Measurements from ENCODE around the gene KCNK3.
"Not testable (repeated sequence)": the region's sequence is repeated elsewhere in the genome, so short reads cannot be mapped to it uniquely, and the experiment has no call there.

KCNK3 gene

DNA sequence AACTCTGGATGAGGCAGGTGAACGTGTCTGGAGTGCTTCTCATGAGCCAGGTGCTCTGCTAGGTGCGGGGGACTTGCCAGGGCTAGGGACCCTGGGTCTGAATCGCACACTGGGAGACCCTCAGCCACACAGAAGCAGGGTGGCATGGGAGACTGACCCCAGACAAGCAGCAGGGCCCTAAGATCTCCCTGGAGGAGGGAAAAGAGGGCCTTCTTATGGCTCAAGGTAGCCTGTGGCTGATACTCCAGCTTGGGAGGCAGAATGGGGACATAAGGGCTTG, 38.5 kb upstream of the KCNK3 start:
- Mint-ChIP-seq H3K36me3 (ENCODE audit: low read depth) (no peaks in the 10 kb centered on the region), H3K27me3 (peaks cover 27% of the 10 kb centered on the region), H3K27ac (no peak overlapping the region), H3K4me3 (no peak overlapping the region), H3K9me3 (peaks cover 2% of the 10 kb centered on the region), H3K4me1 (ENCODE audit: low read depth) (no peaks in the 10 kb centered on the region)
- no peak for DNase-seq

DNA sequence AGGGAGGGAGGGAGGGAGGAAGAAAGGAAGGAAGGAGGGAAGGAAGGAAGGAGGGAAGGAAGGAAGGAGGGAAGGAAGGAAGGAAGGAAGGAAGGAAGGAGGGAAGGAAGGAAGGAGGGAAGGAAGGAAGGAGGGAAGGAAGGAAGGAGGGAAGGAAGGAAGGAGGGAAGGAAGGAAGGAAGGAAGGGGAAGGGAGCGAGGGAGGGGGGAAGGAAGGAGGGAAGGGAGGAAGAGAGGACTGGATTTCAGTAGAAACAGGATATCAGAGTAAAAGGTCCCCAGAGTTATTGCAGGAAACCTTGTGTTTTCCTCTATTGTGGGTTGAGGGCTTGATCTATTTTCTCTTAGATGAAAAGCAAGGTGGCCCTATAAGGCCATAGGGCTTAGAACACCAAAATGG, 37.4 kb upstream of the KCNK3 start:
- H3K36me3 Mint-ChIP-seq (ENCODE audit: low read depth); H3K4me3 Mint-ChIP-seq; H3K4me1 Mint-ChIP-seq (ENCODE audit: low read depth); DNase-seq; H3K27ac Mint-ChIP-seq; H3K9me3 Mint-ChIP-seq: not testable (repeated sequence)
- peaks cover 24% of the 10 kb centered on the region for H3K27me3 Mint-ChIP-seq

DNA sequence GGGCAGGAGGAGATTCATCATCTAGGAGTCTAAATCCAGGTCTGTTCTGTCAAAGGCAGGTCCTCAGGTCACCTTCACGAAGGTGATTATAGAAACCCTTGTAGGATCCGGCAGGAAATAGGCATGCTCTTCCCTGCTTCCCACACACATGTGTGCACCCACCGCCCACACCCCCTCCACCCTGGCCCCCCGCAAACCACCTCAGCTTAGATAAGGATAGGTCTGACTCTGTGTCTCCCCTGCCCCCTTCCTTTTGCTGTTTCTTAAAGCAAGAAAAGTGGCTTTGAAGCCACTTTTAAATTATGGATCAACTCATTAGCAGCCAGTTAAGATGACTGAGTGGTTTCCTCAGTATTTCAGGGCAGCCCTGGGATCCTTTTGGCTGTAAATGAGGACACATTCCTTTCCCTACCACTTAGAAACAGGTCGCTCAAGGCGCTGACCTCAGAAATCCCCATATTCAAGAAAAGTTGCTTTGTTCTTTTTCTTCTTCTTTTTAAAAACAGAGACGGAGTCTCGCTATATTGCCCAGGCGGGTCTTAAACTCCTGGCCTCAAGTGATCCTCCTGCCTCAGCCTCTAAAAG, 36.8 kb upstream of the KCNK3 start:
- H3K4me3 Mint-ChIP-seq = no peak overlapping the region

DNA sequence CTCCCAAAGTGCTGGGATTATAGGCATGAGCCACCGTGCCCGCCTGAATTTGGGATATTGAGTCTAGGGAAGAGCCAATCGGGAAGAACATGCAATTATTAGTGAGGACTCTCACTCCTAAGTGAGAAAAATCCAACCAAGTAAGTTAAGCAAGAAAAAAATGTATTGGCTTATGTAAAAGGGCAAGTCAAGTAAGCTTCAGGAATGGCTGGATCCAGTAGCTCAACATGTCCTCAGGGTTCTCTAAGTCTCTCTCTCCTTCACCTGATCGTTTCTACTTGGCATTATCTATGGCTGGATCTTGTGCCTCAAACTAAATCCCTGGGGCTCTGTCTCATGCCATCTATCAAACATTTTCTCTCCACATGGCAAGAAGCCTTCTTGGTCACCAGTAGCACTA, 35.3 kb upstream of the KCNK3 start:
- H3K27me3 Mint-ChIP-seq = peaks cover 14% of the 10 kb centered on the region
- no peak overlapping the region for H3K27ac Mint-ChIP-seq
- no peaks in the 10 kb centered on the region for H3K4me1 Mint-ChIP-seq (ENCODE audit: low read depth)
- H3K36me3 Mint-ChIP-seq (ENCODE audit: low read depth) = no peaks in the 10 kb centered on the region
- DNase-seq = no peak
- H3K9me3 Mint-ChIP-seq = peaks cover 17% of the 10 kb centered on the region
- H3K4me3 Mint-ChIP-seq = no peak overlapping the region

More for the DNA sequence above, 36.8 kb upstream of the KCNK3 start:
- no peaks in the 10 kb centered on the region for H3K36me3 Mint-ChIP-seq (ENCODE audit: low read depth)
- no peak overlapping the region for H3K27ac Mint-ChIP-seq
- H3K27me3 Mint-ChIP-seq = peaks cover 18% of the 10 kb centered on the region
- no peak for DNase-seq
- no peaks in the 10 kb centered on the region for H3K4me1 Mint-ChIP-seq (ENCODE audit: low read depth)
- peaks cover 10% of the 10 kb centered on the region for H3K9me3 Mint-ChIP-seq

DNA sequence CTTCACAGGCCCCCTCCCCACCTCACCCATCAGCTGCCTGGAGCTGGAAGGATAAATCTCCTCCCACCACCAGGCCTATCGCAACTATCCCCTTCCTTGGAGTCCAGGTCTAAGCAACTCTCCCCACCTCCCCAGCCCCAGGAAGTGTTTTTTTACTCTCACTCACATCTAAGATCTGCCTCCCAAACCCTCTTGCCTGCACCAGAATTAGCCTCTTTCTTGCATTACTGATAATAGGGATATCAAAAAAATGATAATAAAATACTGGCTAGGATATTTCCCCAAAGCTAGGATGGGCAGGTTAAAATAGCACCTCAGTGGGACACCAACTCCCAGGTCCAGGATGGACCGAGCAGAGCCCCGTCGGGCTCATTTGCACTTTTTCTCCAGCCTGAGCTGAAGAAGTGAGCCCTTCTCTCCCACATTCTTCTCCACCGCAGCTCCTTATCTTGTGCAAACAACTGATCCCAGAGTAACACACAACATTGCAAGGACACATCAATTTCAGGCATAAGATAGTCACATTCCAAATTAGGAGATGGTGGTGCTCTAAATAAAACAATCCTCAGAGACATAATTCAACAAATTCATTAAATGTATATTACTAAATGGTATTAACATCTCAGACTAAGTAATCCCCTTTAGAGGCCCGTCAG, 33.7 kb upstream of the KCNK3 start:
- DNase-seq = no peak
- Mint-ChIP-seq H3K9me3 (peaks cover 17% of the 10 kb centered on the region), H3K4me1 (ENCODE audit: low read depth) (no peaks in the 10 kb centered on the region), H3K36me3 (ENCODE audit: low read depth) (no peaks in the 10 kb centered on the region), H3K27ac (no peak overlapping the region), H3K4me3 (no peak overlapping the region), H3K27me3 (peaks cover 14% of the 10 kb centered on the region)

DNA sequence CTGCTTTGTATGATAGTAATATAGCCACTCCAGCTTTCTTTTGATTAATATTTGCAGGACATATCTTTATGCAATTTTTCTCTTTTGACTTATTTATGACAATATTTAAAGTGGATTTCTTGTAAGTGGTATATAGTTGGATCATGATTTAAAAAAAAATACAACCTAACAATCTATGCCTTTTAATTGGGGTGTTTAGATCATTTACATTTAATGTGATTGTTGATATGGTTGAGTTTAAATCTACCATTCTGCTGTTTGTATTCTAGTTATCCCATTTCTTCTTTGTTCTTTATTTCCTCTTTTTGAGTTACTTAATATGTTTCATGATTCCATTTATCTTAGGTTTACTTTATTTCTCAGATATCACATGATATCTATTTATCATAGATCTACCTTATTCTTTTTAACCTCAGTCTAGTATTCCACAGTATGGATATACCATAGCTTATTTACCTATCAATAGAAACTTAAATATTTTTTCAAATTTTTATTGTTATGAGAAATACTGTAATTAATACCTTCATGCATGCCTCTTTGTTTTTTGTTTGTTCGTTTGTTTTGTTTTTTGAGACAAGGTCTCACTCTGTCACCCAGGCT, 32.1 kb upstream of the KCNK3 start:
- DNase-seq = no peak

DNA sequence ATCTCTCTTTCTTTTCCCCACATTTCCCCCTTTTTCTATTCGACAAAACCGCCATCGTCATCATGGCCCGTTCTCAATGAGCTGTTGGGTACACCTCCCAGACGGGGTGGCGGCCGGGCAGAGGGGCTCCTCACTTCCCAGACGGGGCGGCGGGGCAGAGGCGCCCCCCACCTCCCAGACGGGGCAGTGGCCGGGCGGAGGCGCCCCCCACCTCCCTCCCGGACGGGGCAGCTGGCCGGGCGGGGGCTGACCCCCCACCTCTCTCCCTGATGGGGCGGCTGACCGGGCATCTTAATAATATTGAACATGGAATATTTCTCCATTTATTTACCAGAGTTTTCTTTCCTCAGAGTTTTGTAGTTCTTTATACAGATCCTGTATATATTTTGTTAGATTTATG, 27.2 kb upstream of the KCNK3 start:
- H3K27me3 Mint-ChIP-seq = peaks cover 42% of the 10 kb centered on the region
- not testable (repeated sequence) for H3K36me3 Mint-ChIP-seq (ENCODE audit: low read depth); DNase-seq; H3K27ac Mint-ChIP-seq; H3K9me3 Mint-ChIP-seq; H3K4me1 Mint-ChIP-seq (ENCODE audit: low read depth); H3K4me3 Mint-ChIP-seq

More for the DNA sequence above, 32.1 kb upstream of the KCNK3 start:
- Mint-ChIP-seq H3K36me3 (ENCODE audit: low read depth) (no peaks in the 10 kb centered on the region), H3K9me3 (peaks cover 17% of the 10 kb centered on the region), H3K4me1 (ENCODE audit: low read depth) (no peaks in the 10 kb centered on the region), H3K27ac (no peak overlapping the region), H3K27me3 (peaks cover 22% of the 10 kb centered on the region), H3K4me3 (no peak overlapping the region)

DNA sequence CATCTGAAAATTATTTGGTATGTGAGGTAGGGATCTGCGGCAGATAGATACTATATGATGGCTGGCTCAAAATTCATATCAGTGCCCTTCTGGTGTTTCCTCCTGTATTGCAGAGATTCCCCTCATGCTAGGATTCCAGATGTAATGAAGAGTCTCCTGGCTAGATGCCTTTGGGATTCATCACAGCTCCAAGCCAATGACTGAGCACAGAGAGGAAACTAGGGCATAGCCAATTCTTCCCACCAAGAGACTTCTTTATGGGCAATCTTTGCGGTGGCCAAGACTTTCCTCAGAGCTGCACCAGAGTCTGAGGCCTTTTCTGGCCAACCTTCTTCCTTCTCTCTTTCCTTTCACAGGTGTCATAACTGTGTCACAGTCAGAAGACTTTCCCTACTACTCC, 25.9 kb upstream of the KCNK3 start:
- H3K9me3 Mint-ChIP-seq = no peaks in the 10 kb centered on the region
- no peaks in the 10 kb centered on the region for H3K36me3 Mint-ChIP-seq (ENCODE audit: low read depth)
- no peaks in the 10 kb centered on the region for H3K4me1 Mint-ChIP-seq (ENCODE audit: low read depth)
- peaks cover 52% of the 10 kb centered on the region for H3K27me3 Mint-ChIP-seq
- no peak overlapping the region for H3K27ac Mint-ChIP-seq
- no peak overlapping the region for H3K4me3 Mint-ChIP-seq
- no peak for DNase-seq

DNA sequence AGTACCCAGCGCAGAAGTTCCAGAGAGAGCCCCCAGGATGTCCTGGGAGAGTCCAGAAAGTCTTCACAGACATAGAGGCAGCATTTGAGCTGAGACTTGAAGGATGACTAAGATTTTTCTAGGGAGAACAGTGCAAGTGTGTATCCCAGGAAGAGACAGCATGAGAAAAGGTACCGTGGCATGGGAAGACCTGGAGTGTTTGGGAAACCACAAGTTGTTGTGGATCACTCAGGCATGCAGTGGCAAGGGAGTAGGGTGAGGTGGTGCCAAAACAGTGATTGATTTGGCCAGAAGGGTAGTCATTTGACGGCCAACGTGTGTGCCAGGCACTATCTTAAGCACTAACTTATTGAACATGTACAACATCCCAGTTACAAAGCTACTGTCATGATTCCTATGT, 24.5 kb upstream of the KCNK3 start:
- peaks cover 65% of the 10 kb centered on the region for H3K27me3 Mint-ChIP-seq

DNA sequence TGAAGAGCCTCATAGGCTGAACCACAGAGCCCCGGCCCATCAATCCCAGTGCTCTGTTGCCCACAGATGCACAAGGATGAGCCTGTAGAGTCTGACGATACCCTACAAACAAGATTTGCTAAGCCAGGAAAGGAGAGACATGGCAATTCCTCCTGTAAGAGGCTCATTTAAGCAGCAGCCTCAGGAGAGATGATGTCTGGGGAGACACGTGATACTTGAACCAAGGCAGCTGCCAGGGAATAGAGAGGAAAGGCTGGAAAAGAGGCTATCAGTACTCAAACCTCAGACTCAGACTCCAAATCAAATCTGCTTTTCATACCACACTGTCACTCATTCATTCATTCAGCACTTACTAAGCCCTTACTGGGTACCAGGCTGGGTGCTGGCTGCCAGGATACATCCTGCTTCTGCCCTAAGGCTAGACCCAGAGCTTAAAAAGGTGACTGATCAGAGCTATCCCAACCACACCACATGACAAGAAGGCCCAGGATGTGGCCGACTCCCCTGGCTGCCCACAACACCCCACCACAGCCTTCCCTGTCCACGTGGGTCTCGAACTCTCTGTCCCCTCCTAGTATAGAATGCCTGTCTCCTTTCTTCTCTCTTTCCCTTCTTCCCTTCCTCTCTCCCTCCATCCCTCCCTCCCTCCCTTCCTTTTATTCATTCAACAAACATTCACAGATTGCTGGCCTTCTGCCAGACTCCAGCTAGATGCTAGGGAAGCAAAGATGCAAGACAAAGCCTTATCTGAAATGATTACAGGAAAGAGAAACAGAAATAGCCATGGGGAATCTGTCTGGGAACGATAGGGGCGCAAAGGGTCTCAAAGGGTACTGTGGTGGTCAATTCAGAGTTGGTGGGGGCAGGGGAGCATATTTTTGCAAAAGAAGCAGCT, 23.4 kb upstream of the KCNK3 start:
- H3K4me1 Mint-ChIP-seq (ENCODE audit: low read depth) = no peaks in the 10 kb centered on the region
- no peak overlapping the region for H3K27ac Mint-ChIP-seq
- H3K27me3 Mint-ChIP-seq = peaks cover 66% of the 10 kb centered on the region
- no peaks in the 10 kb centered on the region for H3K9me3 Mint-ChIP-seq
- no peak overlapping the region for H3K4me3 Mint-ChIP-seq
- DNase-seq = no peak
- H3K36me3 Mint-ChIP-seq (ENCODE audit: low read depth) = no peaks in the 10 kb centered on the region

More for the DNA sequence above, 24.5 kb upstream of the KCNK3 start:
- no peak for DNase-seq
- no peaks in the 10 kb centered on the region for H3K36me3 Mint-ChIP-seq (ENCODE audit: low read depth)
- H3K4me1 Mint-ChIP-seq (ENCODE audit: low read depth) = no peaks in the 10 kb centered on the region
- H3K4me3 Mint-ChIP-seq = no peak overlapping the region
- H3K9me3 Mint-ChIP-seq = no peaks in the 10 kb centered on the region
- no peak overlapping the region for H3K27ac Mint-ChIP-seq

DNA sequence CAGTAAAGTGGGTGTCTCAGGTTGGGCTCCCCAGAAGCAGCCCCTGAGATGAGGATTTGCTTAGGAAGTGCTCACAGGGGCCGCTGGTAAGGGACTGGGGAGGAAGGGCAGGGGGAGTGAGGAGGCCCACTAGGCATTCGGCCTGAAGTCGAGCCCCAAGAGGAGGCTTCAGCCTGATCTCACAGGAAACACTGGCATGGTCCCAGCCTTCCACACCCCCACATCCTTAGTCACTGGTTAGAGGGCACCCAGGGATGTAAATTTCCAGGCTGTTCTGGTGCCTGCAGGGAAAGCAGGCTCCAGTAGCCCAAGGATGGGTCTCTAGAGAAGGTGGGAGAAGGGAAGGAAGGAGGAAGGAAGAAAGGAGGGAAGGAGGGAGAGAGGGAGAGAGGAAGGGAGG, 22.4 kb upstream of the KCNK3 start:
- Mint-ChIP-seq H3K9me3 (no peaks in the 10 kb centered on the region), H3K4me1 (ENCODE audit: low read depth) (no peaks in the 10 kb centered on the region), H3K4me3 (no peak overlapping the region), H3K36me3 (ENCODE audit: low read depth) (no peaks in the 10 kb centered on the region), H3K27me3 (peaks cover 60% of the 10 kb centered on the region), H3K27ac (no peak overlapping the region)
- no peak for DNase-seq

DNA sequence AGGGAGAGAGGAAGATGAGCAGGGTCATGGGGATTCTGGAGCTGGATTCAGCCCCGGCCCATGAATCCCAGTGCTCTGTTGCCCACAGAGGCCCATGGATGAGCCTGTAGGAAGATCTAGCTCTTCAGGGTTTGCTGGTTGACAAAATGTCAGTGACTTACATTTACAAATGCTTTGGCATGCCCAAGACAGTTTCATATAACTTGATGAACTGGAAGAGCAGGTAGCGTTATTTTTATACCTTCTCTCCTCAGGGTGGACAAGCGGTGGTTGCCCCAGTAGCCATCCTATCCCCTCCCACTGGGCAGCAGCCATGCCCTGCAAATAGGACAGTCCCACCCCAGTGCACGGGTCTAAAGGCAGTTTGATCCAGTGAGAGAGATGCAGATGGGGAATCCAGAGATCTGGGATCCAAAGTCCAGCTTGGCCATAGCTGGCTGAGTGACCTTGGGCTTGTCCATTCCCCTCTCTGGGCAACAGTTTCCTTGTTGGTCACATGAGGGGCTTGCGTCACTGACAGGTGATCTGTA, 21.5 kb upstream of the KCNK3 start:
- no peaks in the 10 kb centered on the region for H3K36me3 Mint-ChIP-seq (ENCODE audit: low read depth)
- no peaks in the 10 kb centered on the region for H3K4me1 Mint-ChIP-seq (ENCODE audit: low read depth)
- H3K27me3 Mint-ChIP-seq = peaks cover 56% of the 10 kb centered on the region
- H3K9me3 Mint-ChIP-seq = no peaks in the 10 kb centered on the region
- no peak overlapping the region for H3K27ac Mint-ChIP-seq
- no peak for DNase-seq
- no peak overlapping the region for H3K4me3 Mint-ChIP-seq

DNA sequence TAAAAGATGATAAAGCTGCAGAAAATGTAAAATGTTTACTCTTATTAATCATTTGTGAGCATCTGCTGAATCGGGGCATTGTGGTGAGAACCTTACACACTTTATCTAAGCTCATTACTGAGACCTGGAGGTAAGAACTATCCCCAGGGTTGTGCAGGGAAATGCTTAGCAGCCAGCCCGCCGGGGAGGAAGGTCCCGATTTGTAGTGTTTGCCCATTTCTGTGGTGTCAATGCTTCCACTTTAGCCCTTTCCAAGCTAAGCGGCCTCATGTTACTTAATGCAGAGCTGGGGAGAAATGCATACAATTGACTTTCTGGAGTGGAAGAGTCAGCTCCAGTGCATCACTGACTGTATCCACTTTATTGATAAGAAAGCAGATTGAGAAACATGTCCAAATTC, 20.8 kb upstream of the KCNK3 start:
- H3K27ac Mint-ChIP-seq = no peak overlapping the region
- H3K4me3 Mint-ChIP-seq = no peak overlapping the region

DNA sequence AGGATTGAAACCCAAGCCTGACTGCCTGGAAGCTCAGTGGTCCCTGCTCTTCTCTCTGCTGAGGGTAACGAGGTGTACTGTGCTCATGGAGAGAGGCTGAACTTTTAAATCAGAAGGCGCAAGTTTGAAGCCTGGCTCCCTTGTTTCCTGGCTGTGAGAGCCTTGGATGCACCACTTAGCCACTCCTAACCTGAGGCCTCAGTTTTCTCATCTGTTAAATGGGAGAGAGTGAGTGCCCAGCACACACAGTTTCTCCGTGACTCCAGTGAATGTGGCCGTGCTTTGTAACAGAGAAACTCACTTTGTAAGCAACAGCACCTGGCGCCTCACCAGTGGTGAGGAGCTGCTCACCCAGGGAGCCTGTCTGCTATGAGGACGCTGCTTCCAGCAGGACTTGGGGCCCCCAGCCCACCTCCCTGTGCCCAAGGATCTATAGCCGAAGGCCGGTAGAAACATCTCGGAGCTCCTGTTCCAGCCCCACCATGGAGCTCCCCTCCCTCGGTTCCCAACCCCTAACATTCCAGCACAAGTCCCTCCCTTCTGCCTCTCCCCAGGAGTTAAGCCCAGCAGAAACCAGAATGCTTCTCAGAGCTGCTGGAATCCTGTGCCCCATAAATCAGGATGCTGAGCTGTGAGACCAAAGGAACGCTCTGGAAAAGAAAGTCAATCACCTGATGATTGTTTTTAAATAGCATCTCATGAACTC, 20.3 kb upstream of the KCNK3 start:
- H3K36me3 Mint-ChIP-seq (ENCODE audit: low read depth) = no peaks in the 10 kb centered on the region
- H3K9me3 Mint-ChIP-seq = peaks cover 2% of the 10 kb centered on the region
- no peaks in the 10 kb centered on the region for H3K4me1 Mint-ChIP-seq (ENCODE audit: low read depth)
- H3K4me3 Mint-ChIP-seq = no peak overlapping the region
- no peak overlapping the region for H3K27ac Mint-ChIP-seq
- H3K27me3 Mint-ChIP-seq = peaks cover 50% of the 10 kb centered on the region
- DNase-seq = no peak

More for the DNA sequence above, 20.8 kb upstream of the KCNK3 start:
- Mint-ChIP-seq H3K9me3 (no peaks in the 10 kb centered on the region), H3K27me3 (peaks cover 54% of the 10 kb centered on the region), H3K36me3 (ENCODE audit: low read depth) (no peaks in the 10 kb centered on the region), H3K4me1 (ENCODE audit: low read depth) (no peaks in the 10 kb centered on the region)
- no peak for DNase-seq
